ENCODE measurements around the gene KCTD7.

The KCTD7 gene

DNA sequence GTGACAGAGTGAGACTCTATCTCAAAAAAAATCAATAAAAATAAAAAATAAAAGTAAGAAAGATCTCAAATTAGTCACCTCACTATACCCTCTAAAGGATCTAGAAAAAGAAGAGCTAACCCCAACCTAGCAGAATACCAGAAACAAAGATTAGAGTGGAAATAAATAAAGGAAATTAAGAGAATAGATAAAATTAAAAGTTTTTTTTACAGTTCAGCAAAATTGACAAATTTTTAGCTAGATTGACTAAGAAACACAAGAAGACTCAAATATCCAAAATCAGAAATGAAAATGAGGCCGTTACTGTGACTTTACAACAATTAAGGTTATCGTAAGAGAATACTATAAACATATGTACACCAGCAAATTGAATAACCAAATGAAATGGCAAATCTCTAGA, 29.1 kb downstream of the KCTD7 start:
- no peak for ATAC-seq
- TF ChIP-seq ZFP30 (CRISPR knock-in tag; IDR thresholded peaks at IDR 0.05), result no peak
- TF ChIP-seq GLIS3 (CRISPR knock-in tag; IDR thresholded peaks at IDR 0.05), result no peak
- TF ChIP-seq, protein P1, sequence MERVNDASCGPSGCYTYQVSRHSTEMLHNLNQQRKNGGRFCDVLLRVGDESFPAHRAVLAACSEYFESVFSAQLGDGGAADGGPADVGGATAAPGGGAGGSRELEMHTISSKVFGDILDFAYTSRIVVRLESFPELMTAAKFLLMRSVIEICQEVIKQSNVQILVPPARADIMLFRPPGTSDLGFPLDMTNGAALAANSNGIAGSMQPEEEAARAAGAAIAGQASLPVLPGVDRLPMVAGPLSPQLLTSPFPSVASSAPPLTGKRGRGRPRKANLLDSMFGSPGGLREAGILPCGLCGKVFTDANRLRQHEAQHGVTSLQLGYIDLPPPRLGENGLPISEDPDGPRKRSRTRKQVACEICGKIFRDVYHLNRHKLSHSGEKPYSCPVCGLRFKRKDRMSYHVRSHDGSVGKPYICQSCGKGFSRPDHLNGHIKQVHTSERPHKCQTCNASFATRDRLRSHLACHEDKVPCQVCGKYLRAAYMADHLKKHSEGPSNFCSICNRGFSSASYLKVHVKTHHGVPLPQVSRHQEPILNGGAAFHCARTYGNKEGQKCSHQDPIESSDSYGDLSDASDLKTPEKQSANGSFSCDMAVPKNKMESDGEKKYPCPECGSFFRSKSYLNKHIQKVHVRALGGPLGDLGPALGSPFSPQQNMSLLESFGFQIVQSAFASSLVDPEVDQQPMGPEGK (CRISPR knock-in tag; IDR thresholded peaks at IDR 0.05; ENCODE audit: borderline replicate concordance), result no peak
- no peak for TF ChIP-seq ZNF8 (CRISPR knock-in tag; IDR thresholded peaks at IDR 0.05)
- TF ChIP-seq ESRRG (CRISPR knock-in tag; IDR thresholded peaks at IDR 0.05), result no peak
- TF ChIP-seq TOX (CRISPR knock-in tag; IDR thresholded peaks at IDR 0.05; ENCODE audit: borderline replicate concordance), result no peak
- TF ChIP-seq, protein P2, sequence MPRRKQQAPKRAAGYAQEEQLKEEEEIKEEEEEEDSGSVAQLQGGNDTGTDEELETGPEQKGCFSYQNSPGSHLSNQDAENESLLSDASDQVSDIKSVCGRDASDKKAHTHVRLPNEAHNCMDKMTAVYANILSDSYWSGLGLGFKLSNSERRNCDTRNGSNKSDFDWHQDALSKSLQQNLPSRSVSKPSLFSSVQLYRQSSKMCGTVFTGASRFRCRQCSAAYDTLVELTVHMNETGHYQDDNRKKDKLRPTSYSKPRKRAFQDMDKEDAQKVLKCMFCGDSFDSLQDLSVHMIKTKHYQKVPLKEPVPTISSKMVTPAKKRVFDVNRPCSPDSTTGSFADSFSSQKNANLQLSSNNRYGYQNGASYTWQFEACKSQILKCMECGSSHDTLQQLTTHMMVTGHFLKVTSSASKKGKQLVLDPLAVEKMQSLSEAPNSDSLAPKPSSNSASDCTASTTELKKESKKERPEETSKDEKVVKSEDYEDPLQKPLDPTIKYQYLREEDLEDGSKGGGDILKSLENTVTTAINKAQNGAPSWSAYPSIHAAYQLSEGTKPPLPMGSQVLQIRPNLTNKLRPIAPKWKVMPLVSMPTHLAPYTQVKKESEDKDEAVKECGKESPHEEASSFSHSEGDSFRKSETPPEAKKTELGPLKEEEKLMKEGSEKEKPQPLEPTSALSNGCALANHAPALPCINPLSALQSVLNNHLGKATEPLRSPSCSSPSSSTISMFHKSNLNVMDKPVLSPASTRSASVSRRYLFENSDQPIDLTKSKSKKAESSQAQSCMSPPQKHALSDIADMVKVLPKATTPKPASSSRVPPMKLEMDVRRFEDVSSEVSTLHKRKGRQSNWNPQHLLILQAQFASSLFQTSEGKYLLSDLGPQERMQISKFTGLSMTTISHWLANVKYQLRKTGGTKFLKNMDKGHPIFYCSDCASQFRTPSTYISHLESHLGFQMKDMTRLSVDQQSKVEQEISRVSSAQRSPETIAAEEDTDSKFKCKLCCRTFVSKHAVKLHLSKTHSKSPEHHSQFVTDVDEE (CRISPR knock-in tag; IDR thresholded peaks at IDR 0.05), result no peak
- no peak for TF ChIP-seq SNAI2 (CRISPR knock-in tag; IDR thresholded peaks at IDR 0.05)
- no peak for TF ChIP-seq ZC3H10 (CRISPR knock-in tag; IDR thresholded peaks at IDR 0.05)
- TF ChIP-seq CSDC2 (CRISPR knock-in tag; IDR thresholded peaks at IDR 0.05), result no peak
- TF ChIP-seq, protein P3, sequence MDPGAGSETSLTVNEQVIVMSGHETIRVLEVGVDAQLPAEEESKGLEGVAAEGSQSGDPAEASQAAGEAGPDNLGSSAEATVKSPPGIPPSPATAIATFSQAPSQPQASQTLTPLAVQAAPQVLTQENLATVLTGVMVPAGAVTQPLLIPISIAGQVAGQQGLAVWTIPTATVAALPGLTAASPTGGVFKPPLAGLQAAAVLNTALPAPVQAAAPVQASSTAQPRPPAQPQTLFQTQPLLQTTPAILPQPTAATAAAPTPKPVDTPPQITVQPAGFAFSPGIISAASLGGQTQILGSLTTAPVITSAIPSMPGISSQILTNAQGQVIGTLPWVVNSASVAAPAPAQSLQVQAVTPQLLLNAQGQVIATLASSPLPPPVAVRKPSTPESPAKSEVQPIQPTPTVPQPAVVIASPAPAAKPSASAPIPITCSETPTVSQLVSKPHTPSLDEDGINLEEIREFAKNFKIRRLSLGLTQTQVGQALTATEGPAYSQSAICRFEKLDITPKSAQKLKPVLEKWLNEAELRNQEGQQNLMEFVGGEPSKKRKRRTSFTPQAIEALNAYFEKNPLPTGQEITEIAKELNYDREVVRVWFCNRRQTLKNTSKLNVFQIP (CRISPR knock-in tag; IDR thresholded peaks at IDR 0.05; ENCODE audit: borderline replicate concordance, low read depth), result no peak
- no peak for TF ChIP-seq RARB (CRISPR knock-in tag; IDR thresholded peaks at IDR 0.05)
- TF ChIP-seq, protein P4, sequence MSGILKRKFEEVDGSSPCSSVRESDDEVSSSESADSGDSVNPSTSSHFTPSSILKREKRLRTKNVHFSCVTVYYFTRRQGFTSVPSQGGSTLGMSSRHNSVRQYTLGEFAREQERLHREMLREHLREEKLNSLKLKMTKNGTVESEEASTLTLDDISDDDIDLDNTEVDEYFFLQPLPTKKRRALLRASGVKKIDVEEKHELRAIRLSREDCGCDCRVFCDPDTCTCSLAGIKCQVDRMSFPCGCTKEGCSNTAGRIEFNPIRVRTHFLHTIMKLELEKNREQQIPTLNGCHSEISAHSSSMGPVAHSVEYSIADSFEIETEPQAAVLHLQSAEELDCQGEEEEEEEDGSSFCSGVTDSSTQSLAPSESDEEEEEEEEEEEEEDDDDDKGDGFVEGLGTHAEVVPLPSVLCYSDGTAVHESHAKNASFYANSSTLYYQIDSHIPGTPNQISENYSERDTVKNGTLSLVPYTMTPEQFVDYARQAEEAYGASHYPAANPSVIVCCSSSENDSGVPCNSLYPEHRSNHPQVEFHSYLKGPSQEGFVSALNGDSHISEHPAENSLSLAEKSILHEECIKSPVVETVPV (CRISPR knock-in tag; IDR thresholded peaks at IDR 0.05), result no peak

DNA sequence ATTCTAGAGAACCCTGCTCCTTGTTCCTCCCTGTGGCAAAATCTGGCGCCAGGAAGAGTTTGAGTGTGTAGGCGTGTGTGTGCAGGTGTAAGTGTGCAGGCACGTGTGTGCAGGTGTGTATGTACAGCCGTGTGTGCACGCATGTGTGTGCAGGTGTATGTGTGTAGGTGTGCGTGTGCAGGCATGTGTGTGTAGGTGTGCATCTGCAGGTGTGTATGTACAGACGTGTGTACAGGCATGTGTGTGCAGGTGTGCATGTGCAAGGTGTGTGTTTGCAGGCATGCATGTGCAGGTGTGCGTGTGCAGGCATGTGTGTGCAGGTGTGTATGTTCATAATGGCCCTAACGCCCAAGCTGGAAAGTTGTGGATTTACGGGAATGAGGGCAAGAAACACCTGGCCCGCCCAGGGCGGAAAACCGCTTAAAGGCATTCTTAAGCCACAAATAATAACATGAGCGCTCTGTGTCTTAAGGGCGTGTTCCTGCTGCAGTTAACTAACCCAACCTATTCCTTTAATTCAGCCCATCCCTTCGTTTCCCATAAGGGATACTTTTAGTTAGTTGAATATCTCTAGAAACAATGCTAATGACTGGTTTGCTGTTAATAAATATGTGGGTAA, 34.1 kb downstream of the KCTD7 start:
- no peak for TF ChIP-seq CSDC2 (CRISPR knock-in tag; IDR thresholded peaks at IDR 0.05)
- no peak for ATAC-seq

DNA sequence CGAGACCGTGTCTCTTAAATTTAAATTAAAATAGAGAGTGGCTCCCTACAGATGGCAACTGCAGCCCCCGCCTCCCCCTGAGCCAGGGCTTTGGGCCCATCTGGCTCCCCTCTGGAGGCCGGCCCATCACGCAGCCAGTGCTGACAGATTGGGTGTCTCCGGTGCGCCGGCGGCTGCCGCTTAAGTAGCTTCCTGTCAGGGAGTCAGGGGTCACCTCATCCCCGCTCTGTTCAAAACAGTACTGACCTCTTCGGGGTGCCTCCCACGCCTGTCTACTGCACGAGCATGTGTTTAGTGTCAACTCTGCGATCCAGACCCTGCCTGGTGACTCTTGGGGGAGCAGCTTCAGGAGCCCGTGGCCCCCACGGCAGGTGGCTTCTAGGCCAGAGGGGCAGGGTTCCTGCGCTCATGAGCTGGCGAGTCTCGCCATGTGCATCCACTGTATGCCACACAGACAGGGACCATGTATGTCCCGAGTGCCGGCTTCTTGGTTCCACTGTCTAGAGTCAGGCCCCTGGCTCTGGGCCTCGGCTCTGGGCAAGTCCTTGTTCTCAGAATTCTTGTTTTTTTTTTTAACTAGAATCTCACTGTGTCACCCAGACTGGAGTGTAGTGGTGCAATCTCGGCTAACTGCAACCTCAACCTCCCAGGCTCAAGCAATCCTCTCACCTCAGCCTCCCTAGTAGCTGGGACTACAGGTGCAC, 36.1 kb downstream of the KCTD7 start:
- ATAC-seq, result no peak; the same call in 2 of the 3 replicates
- no peak for TF ChIP-seq CSDC2 (CRISPR knock-in tag; IDR thresholded peaks at IDR 0.05)
- TF ChIP-seq, protein P3 (CRISPR knock-in tag; IDR thresholded peaks at IDR 0.05; ENCODE audit: borderline replicate concordance, low read depth), result no peak
- no peak for TF ChIP-seq TOX (CRISPR knock-in tag; IDR thresholded peaks at IDR 0.05; ENCODE audit: borderline replicate concordance)
- TF ChIP-seq, protein P5, sequence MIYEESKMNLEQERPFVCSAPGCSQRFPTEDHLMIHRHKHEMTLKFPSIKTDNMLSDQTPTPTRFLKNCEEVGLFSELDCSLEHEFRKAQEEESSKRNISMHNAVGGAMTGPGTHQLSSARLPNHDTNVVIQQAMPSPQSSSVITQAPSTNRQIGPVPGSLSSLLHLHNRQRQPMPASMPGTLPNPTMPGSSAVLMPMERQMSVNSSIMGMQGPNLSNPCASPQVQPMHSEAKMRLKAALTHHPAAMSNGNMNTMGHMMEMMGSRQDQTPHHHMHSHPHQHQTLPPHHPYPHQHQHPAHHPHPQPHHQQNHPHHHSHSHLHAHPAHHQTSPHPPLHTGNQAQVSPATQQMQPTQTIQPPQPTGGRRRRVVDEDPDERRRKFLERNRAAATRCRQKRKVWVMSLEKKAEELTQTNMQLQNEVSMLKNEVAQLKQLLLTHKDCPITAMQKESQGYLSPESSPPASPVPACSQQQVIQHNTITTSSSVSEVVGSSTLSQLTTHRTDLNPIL (CRISPR knock-in tag; IDR thresholded peaks at IDR 0.05; ENCODE audit: low read depth), result no peak
- TF ChIP-seq, protein P2 (CRISPR knock-in tag; IDR thresholded peaks at IDR 0.05), result no peak
- no peak for TF ChIP-seq BACH2 (CRISPR knock-in tag; IDR thresholded peaks at IDR 0.05; ENCODE audit: borderline replicate concordance)
- no peak for TF ChIP-seq ZC3H10 (CRISPR knock-in tag; IDR thresholded peaks at IDR 0.05)
- TF ChIP-seq ESRRG (CRISPR knock-in tag; IDR thresholded peaks at IDR 0.05), result no peak
- no peak for TF ChIP-seq ISL1 (CRISPR knock-in tag; IDR thresholded peaks at IDR 0.05)
- no peak for TF ChIP-seq TCF4 (CRISPR knock-in tag; IDR thresholded peaks at IDR 0.05; ENCODE audit: borderline replicate concordance)
- no peak for TF ChIP-seq PPARA (CRISPR knock-in tag; IDR thresholded peaks at IDR 0.05; ENCODE audit: borderline replicate concordance)
- TF ChIP-seq ZFP3 (CRISPR knock-in tag; IDR thresholded peaks at IDR 0.05), result no peak
- no peak for TF ChIP-seq OSR1 (CRISPR knock-in tag; IDR thresholded peaks at IDR 0.05)
- TF ChIP-seq SNAI2 (CRISPR knock-in tag; IDR thresholded peaks at IDR 0.05), result no peak
- TF ChIP-seq, protein P4 (CRISPR knock-in tag; IDR thresholded peaks at IDR 0.05), result no peak

Measured in SK-N-SH treated with all-trans-retinoic acid at 6 μM for 48 hours (cell line).